IMR-90 (cell line): ENCODE measurements around the gene ARHGEF16. TPM values are rescaled to one million over a fixed set of nuclear protein-coding genes. Genes with fewer than 3 reads are reported as not detected.

Experiments used
- ATAC-seq: fragments of 200-7000 bp; cut with Tn5 transposase; 2 replicates; pipeline ENCODE4 v1.9.1; 2020; ENCODE audit warnings: low read depth, mild to moderate bottlenecking, moderate library complexity
- BruUV-seq: library from RNA; stranded (reverse); fragments of 400-500 nt; replicated peaks from 2 replicates; lab custom pipeline; 2021; lab: Mats Ljungman, UMichigan
- CTCF ChIA-PET: fragments of 300-600 bp; formaldehyde crosslinking; extraction: SDS; loops from one replicate; lab custom pipeline; 2021; ENCODE audit warnings: antibody characterized with exemption; lab: Yijun Ruan, JAX
- POLR2A ChIA-PET: fragments of 300-600 bp; sonication (Branson Sonifier 250); formaldehyde crosslinking; loops from one replicate; lab custom pipeline; 2022; ENCODE audit warnings: antibody characterized with exemption; ENCODE audit not compliant: unreplicated experiment; lab: Charles Lee
- DNase-seq: peaks from one replicate; pipeline ENCODE4 v3.0.0; 2013
- H2AFZ ChIP-seq: replicated peaks from 2 replicates; pipeline ENCODE3; 2013; ENCODE audit warnings: low read length, mild to moderate bottlenecking; ENCODE audit not compliant: poor library complexity
- H2AK5ac ChIP-seq: 2 replicates; pipeline ENCODE4 v1.6.1; 2013; ENCODE audit warnings: low read depth, low read length, inconsistent platforms
- H2AK9ac ChIP-seq: replicated peaks from 2 replicates; pipeline ENCODE3; 2013; ENCODE audit warnings: mild to moderate bottlenecking, low read depth, low read length, moderate library complexity; ENCODE audit not compliant: poor library complexity
- H2BK120ac ChIP-seq: 2 replicates; pipeline ENCODE4 v1.6.1; 2013; ENCODE audit warnings: low read depth, low read length, inconsistent platforms
- H2BK15ac ChIP-seq: 3 replicates; pipeline ENCODE4 v1.6.1; 2013; ENCODE audit warnings: low read depth, low read length, inconsistent platforms
- H2BK20ac ChIP-seq: 2 replicates; pipeline ENCODE4 v1.6.1; 2013; ENCODE audit warnings: low read depth, mild to moderate bottlenecking, inconsistent platforms, low read length, moderate library complexity
- H2BK5ac ChIP-seq: 2 replicates; pipeline ENCODE4 v1.6.1; 2013; ENCODE audit warnings: mild to moderate bottlenecking, low read depth, low read length, inconsistent platforms; ENCODE audit not compliant: poor library complexity, severe bottlenecking
- H3K14ac ChIP-seq: replicated peaks from 2 replicates; pipeline ENCODE4 v1.6.1; 2013; ENCODE audit warnings: low read depth, low read length, inconsistent platforms
- H3K18ac ChIP-seq: 2 replicates; pipeline ENCODE4 v1.6.1; 2013; ENCODE audit warnings: low read depth, low read length, control low read depth
- H3K23ac ChIP-seq: 2 replicates; pipeline ENCODE4 v1.6.1; 2013; ENCODE audit warnings: low read depth, low read length, inconsistent platforms
- H3K27ac ChIP-seq: 2 replicates; pipeline ENCODE4 v1.5.1; 2013; ENCODE audit warnings: mild to moderate bottlenecking, control low read depth, low read length; ENCODE audit not compliant: insufficient read depth
- H3K27me3 ChIP-seq: 2 replicates; pipeline ENCODE4 v1.6.1; 2013; ENCODE audit warnings: low read length; ENCODE audit not compliant: control insufficient read depth, insufficient read depth
- H3K36me3 ChIP-seq: 2 replicates; pipeline ENCODE4 v1.6.1; 2013; ENCODE audit warnings: low read length, mixed read lengths; ENCODE audit not compliant: control insufficient read depth, insufficient read depth
- H3K4ac ChIP-seq: 2 replicates; pipeline ENCODE4 v1.6.1; 2013; ENCODE audit warnings: low read depth, low read length, inconsistent platforms
- H3K4me1 ChIP-seq: 2 replicates; pipeline ENCODE4 v1.6.1; 2013; ENCODE audit warnings: low read length, mixed read lengths; ENCODE audit not compliant: control insufficient read depth, insufficient read depth
- H3K4me2 ChIP-seq: 2 replicates; pipeline ENCODE4 v1.6.1; 2013; ENCODE audit warnings: low read depth, mild to moderate bottlenecking, control low read depth, low read length, moderate library complexity
- H3K4me3 ChIP-seq: 2 replicates; pipeline ENCODE4 v1.5.1; 2013; ENCODE audit warnings: low read depth, mild to moderate bottlenecking, control low read depth, low read length, moderate library complexity; ENCODE audit not compliant: insufficient read depth
- H3K56ac ChIP-seq: 2 replicates; pipeline ENCODE4 v1.6.1; 2013; ENCODE audit warnings: low read length, inconsistent platforms; ENCODE audit not compliant: insufficient read depth; ENCODE audit errors: extremely low read depth
- H3K79me1 ChIP-seq, 2 experiments: 2 replicates each; pipeline ENCODE4 v1.6.1; 2013; ENCODE audit warnings: low read length in 2 of 2, inconsistent platforms in 1 of 2, low read depth in 1 of 2
- H3K9ac ChIP-seq: 2 replicates; pipeline ENCODE4 v1.6.1; 2013; ENCODE audit warnings: low read depth, low read length, control low read depth
- H3K9me1 ChIP-seq: 2 replicates; pipeline ENCODE4 v1.6.1; 2013; ENCODE audit warnings: low read length, inconsistent platforms; ENCODE audit not compliant: insufficient read depth
- H3K9me3 ChIP-seq: 2 replicates; pipeline ENCODE4 v1.6.1; 2013; ENCODE audit warnings: low read length; ENCODE audit not compliant: control insufficient read depth, insufficient read depth
- H4K20me1 ChIP-seq: 2 replicates; pipeline ENCODE4 v1.6.1; 2013; ENCODE audit warnings: low read length, inconsistent platforms; ENCODE audit not compliant: insufficient read depth
- H4K5ac ChIP-seq: 2 replicates; pipeline ENCODE4 v1.6.1; 2013; ENCODE audit warnings: mild to moderate bottlenecking, low read depth, low read length, control low read depth
- H4K8ac ChIP-seq, 2 experiments: 2 replicates each; pipeline ENCODE4 v1.6.1; 2013; ENCODE audit warnings: low read depth in 2 of 2, low read length in 2 of 2, control low read depth in 1 of 2, inconsistent platforms in 1 of 2
- H4K91ac ChIP-seq: 2 replicates; pipeline ENCODE4 v1.6.1; 2013; ENCODE audit warnings: low read depth, low read length, inconsistent platforms; ENCODE audit not compliant: insufficient read depth
- BHLHE40 ChIP-seq: fragments of 150-350 bp; IDR thresholded peaks from 2 replicates; pipeline ENCODE4 v1.6.1; 2016; ENCODE audit warnings: mild to moderate bottlenecking, low read depth, low read length
- CTCF ChIP-seq: conservative IDR thresholded peaks from 2 replicates; pipeline ENCODE4 v1.5.1; 2012; ENCODE audit warnings: mild to moderate bottlenecking, low read depth, low read length, improper control_type of control experiment
- MAZ ChIP-seq: IDR thresholded peaks from 2 replicates; pipeline ENCODE4 v1.6.1; 2012; ENCODE audit warnings: low read depth, mild to moderate bottlenecking, low read length, improper control_type of control experiment, moderate library complexity, borderline replicate concordance
- RAD21 ChIP-seq: IDR thresholded peaks from 2 replicates; pipeline ENCODE4 v1.6.1; 2012; ENCODE audit warnings: low read length, improper control_type of control experiment
- SMC3 ChIP-seq: fragments of 150-350 bp; IDR thresholded peaks from 2 replicates; pipeline ENCODE4 v1.6.1; 2016; ENCODE audit warnings: low read depth, mild to moderate bottlenecking, antibody characterized with exemption, low read length, moderate library complexity
- WGBS, 2 experiments: methylation state at CpG; one replicate each; pipeline versions ENCODE4 v1.1.5 to v1.1.7; 2013; ENCODE audit warnings: missing lambda C conversion rate in 2 of 2; ENCODE audit not compliant: insufficient read length in 1 of 2; ENCODE audit errors: extremely low coverage in 2 of 2; 5-methylcytosine and 5-hydroxymethylcytosine counted together
- dilution Hi-C: fragments of 300-500 bp; cut with HindIII; formaldehyde crosslinking; loops from one replicate; pipeline ENCODE4 v1.14.3; 2018; ENCODE audit warnings: low sequenced_read_pairs; ENCODE audit not compliant: unreplicated experiment
- in situ Hi-C: fragments of 300-500 bp; cut with MboI; formaldehyde crosslinking; loops from 3 replicates; pipeline ENCODE4 v1.14.3; 2019; ENCODE audit warnings: low sequenced_read_pairs, inconsistent platforms, mixed read lengths
- intact Hi-C: fragments of 100-400 bp; cut with micrococcal nuclease; formaldehyde crosslinking; loops from 2 replicates; pipeline ENCODE4 v1.10.0; 2022
- polyA plus RNA-seq, 3 experiments: library from polyadenylated mRNA; depleted of rRNA; stranded (reverse); fragments of >200 nt; gene quantifications; 2 replicates each; pipeline ENCODE4 v1.2.3, GENCODE V29; 2012; ENCODE audit warnings: low replicate concordance in 1 of 3
- total RNA-seq: library from RNA; depleted of rRNA; stranded (reverse); fragments of >200 nt; gene quantifications from 2 replicates; pipeline ENCODE4 v1.2.3, GENCODE V29; 2012
- TF ChIP-seq, protein P1 (sequence below): fragments of 150-350 bp; IDR thresholded peaks from 2 replicates; pipeline ENCODE4 v1.6.1; 2017; ENCODE audit warnings: mild to moderate bottlenecking, antibody characterized with exemption, low read length, low read depth

Gene ARHGEF16
- total and polyA plus RNA-seq, 2 of the 4 experiments (the other 2 are of a cell fraction): 0.18 to 0.39 TPM

DNA sequence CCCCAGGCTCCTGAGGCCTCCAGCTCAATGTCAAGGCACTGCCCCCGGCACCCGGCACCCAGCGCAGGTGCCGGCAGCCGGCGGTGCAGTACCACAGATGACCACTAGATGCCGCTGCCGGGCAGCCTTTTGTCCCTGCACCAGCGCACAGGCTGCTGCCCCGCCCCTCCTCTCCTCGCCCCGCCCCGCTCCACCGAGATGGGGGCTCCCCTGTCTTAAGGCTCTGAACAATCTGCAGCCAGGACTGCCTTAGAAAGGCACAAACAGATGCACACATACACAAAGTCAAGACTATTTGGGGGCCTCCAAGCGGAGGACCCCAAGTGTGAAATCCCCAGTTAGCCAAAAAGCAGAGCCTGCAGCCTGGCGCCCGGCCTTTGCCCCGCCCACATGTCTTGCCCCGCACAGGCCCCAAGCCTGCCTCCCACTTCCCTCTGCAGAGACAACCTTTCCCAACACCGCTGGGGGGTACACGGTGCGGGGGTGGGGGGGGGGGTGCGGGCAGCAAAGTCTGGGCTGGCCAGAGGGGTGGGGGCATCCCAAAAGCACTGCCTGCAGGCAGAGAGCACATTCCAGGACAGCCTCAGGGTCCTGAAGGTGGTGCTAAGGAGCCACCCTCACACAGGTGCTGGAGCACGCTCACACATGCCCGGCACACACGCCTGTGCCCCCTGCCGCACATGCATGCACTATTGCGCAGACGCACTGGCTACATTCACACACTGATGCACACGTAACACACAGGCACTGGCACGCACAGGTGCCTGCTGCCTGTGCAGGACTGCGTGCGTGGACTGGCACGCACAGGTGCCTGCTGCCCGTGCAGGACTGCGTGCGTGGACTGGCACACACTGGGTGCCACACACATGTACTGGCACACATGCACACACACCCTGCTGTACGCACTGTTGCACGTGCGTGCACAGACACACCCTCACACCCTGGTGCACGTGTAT lies 37.1 kb downstream of the ARHGEF16 start:
- no peak overlapping the region for H3K23ac ChIP-seq
- H2AK5ac ChIP-seq: no peak overlapping the region
- intact Hi-C loops: loop anchor here (1.0 to 10.0 kb wide), 2 partner anchors 128 to 233 kb away; no protein-coding TSS in a partner anchor
- H3K9me3 ChIP-seq: peaks cover 5% of the 10 kb centered on the region
- H3K4me1 ChIP-seq: no peaks in the 10 kb centered on the region
- no peak overlapping the region for H3K4me3 ChIP-seq
- H4K5ac ChIP-seq: no peak overlapping the region
- H3K18ac ChIP-seq: no peak overlapping the region
- no peak overlapping the region for H3K27ac ChIP-seq
- H3K4me2 ChIP-seq: no peak overlapping the region
- no peak overlapping the region for H3K56ac ChIP-seq
- dilution Hi-C loops: no loop called here
- H3K36me3 ChIP-seq: no peaks in the 10 kb centered on the region
- no peak overlapping the region for H3K14ac ChIP-seq
- no peak overlapping the region for H2BK20ac ChIP-seq
- H2AK9ac ChIP-seq: peak overlapping the region; percentile 82
- H3K9ac ChIP-seq: no peak overlapping the region
- no peak overlapping the region for H4K91ac ChIP-seq
- POLR2A ChIA-PET: no interaction called here
- H3K4ac ChIP-seq: no peak overlapping the region
- BruUV-seq: no TSS peak
- no peak overlapping the region for H4K8ac ChIP-seq
- ATAC-seq (peak; percentile 98), DNase-seq (peak; percentile 24)
- no peaks in the 10 kb centered on the region for H3K27me3 ChIP-seq
- H2BK15ac ChIP-seq: no peak overlapping the region
- H4K20me1 ChIP-seq: no peaks in the 10 kb centered on the region
- CTCF ChIA-PET: interaction anchor here (0.9 to 1.6 kb wide), 3 partner anchors 127 to 130 kb away, joined by 4 to 9 read pairs (median 4); no protein-coding TSS in a partner anchor
- TF ChIP-seq RAD21 (peak; percentile 90), SMC3 (peak; percentile 74), BHLHE40 (no peak), MAZ (peak; percentile 69; the same call in 1 of the 2 replicates), CTCF (peak; percentile 89)
- TF ChIP-seq, protein P1, sequence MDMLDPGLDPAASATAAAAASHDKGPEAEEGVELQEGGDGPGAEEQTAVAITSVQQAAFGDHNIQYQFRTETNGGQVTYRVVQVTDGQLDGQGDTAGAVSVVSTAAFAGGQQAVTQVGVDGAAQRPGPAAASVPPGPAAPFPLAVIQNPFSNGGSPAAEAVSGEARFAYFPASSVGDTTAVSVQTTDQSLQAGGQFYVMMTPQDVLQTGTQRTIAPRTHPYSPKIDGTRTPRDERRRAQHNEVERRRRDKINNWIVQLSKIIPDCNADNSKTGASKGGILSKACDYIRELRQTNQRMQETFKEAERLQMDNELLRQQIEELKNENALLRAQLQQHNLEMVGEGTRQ: no peak
- H3K9me1 ChIP-seq: no peaks in the 10 kb centered on the region
- no peak overlapping the region for H2BK5ac ChIP-seq
- in situ Hi-C loops: no loop called here
- no peak overlapping the region for H2BK120ac ChIP-seq
- peak overlapping the region; percentile 47 for H2AFZ ChIP-seq
- WGBS, 2 experiments: 81% methylated on average over 14 of the region's 41 CpGs; no CpG with 5 or more reads in 1 of the 2 experiments
- no peaks in the 10 kb centered on the region for H3K79me1 ChIP-seq
